HepG2 (cell line): ENCODE results near the gene THAP10. TPM values are rescaled to one million over a fixed set of nuclear protein-coding genes. Genes with fewer than 3 reads are reported as not detected.

Experiments used
- ATAC-seq: fragments of 200-7000 bp; cut with Tn5 transposase; 3 replicates; pipeline ENCODE4 v1.9.1; 2020; ENCODE audit warnings: mild to moderate bottlenecking, moderate library complexity
- BruUV-seq: library from RNA; stranded (reverse); fragments of 400-500 nt; replicated peaks from 2 replicates; lab custom pipeline; 2021; lab: Mats Ljungman, UMichigan
- CTCF ChIA-PET: fragments of 300-600 bp; formaldehyde crosslinking; extraction: SDS; loops from one replicate; lab custom pipeline; 2021; ENCODE audit warnings: low total read pairs, inconsistent platforms, low intra/inter-chr PET ratio; lab: Yijun Ruan, JAX
- POLR2A ChIA-PET: fragments of 350-600 bp; sonication (Branson Sonifier 250); formaldehyde crosslinking; loops from one replicate; lab custom pipeline; 2020; ENCODE audit warnings: antibody characterized with exemption, inconsistent platforms; lab: Yijun Ruan, JAX
- DNase-seq: peaks from one replicate; pipeline ENCODE4 v3.0.0-alpha.2; 2015; ENCODE audit warnings: low spot score
- FAIRE-seq: peaks from 3 replicates; lab custom pipeline; 2011; peaks lifted over from hg19 to GRCh38; lab: Jason Lieb, UNC
- H2AFZ ChIP-seq: one replicate; pipeline ENCODE4 v1.6.1; 2011; ENCODE audit warnings: low read length, inconsistent platforms
- H3K27ac ChIP-seq: fragments of 300-600 bp; 3 replicates; pipeline ENCODE4 v1.8.0; 2011; ENCODE audit warnings: mixed run types, mild to moderate bottlenecking, mixed read lengths, low read length, inconsistent platforms; ENCODE audit not compliant: insufficient read depth; ENCODE audit errors: extremely low read length
- H3K27me3 ChIP-seq, 2 experiments: fragments of 200-600 bp in 1 of 2; 2 replicates in 1 of 2; 3 replicates in 1 of 2; pipeline versions ENCODE4 v1.6.0 to v1.8.0; 2011; ENCODE audit warnings: low read length in 2 of 2, mild to moderate bottlenecking in 2 of 2, moderate library complexity in 2 of 2, inconsistent platforms in 1 of 2; ENCODE audit not compliant: insufficient read depth in 2 of 2, control insufficient read depth in 1 of 2
- H3K36me3 ChIP-seq, 2 experiments: fragments of 200-600 bp in 1 of 2; replicated peaks in 1 of 2; 2 replicates in 1 of 2; 3 replicates in 1 of 2; pipeline versions ENCODE4 v1.5.1 to v1.8.0; 2011; ENCODE audit warnings: low read length in 2 of 2, inconsistent platforms in 1 of 2; ENCODE audit not compliant: insufficient read depth in 2 of 2, control insufficient read depth in 1 of 2
- H3K4me1 ChIP-seq: 2 replicates; pipeline ENCODE4 v1.5.1; 2012; ENCODE audit warnings: low read length, inconsistent platforms; ENCODE audit not compliant: insufficient read depth
- H3K4me2 ChIP-seq: 2 replicates; pipeline ENCODE4 v1.6.0; 2011; ENCODE audit warnings: low read depth, low read length, inconsistent platforms
- H3K4me3 ChIP-seq, 3 experiments: fragments of 200-600 bp in 1 of 3; sonication (generic), shearing (Covaris generic) in 1 of 3; replicated peaks in 1 of 3; 2 replicates each; pipeline ENCODE4 v1.5.1; 2011 to 2016; ENCODE audit warnings: low read length in 3 of 3, inconsistent platforms in 2 of 3, low read depth in 2 of 3, mild to moderate bottlenecking in 2 of 3, control low read depth in 1 of 3, mixed read lengths in 1 of 3; ENCODE audit not compliant: insufficient read depth in 1 of 3
- H3K79me2 ChIP-seq: one replicate; pipeline ENCODE4 v1.6.1; 2011; ENCODE audit warnings: low read length, inconsistent platforms; ENCODE audit not compliant: insufficient read depth
- H3K9ac ChIP-seq: 2 replicates; pipeline ENCODE4 v1.6.0; 2011; ENCODE audit warnings: mild to moderate bottlenecking, low read depth, low read length, inconsistent platforms; ENCODE audit not compliant: insufficient read depth
- H3K9me3 ChIP-seq: 2 replicates; pipeline ENCODE4 v1.5.1; 2012; ENCODE audit warnings: mild to moderate bottlenecking, low read length
- H4K20me1 ChIP-seq: 2 replicates; pipeline ENCODE4 v1.6.0; 2011; ENCODE audit warnings: inconsistent platforms, mild to moderate bottlenecking, low read length, moderate library complexity; ENCODE audit not compliant: insufficient read depth
- KIAA2018 ChIP-seq: sonication (generic); formaldehyde crosslinking; IDR thresholded peaks from 2 replicates; pipeline ENCODE4 v1.5.0; 2020; ENCODE audit warnings: mild to moderate bottlenecking, missing genetic modification reagents, borderline replicate concordance
- KMT2A ChIP-seq: sonication (generic); formaldehyde crosslinking; IDR thresholded peaks from 2 replicates; pipeline ENCODE4 v1.4.0; 2020; ENCODE audit warnings: missing genetic modification reagents
- NFIC ChIP-seq: IDR thresholded peaks from 2 replicates; pipeline ENCODE4 v1.6.1; 2012; ENCODE audit warnings: mild to moderate bottlenecking, low read length, inconsistent platforms
- PHB2 ChIP-seq: fragments of 450-650 bp; IDR thresholded peaks from 2 replicates; pipeline ENCODE4 v1.6.1; 2018; ENCODE audit not compliant: partially characterized antibody
- PITX1 ChIP-seq: sonication (generic); formaldehyde crosslinking; IDR thresholded peaks from 2 replicates; pipeline ENCODE4 v1.5.1; 2020; ENCODE audit warnings: mild to moderate bottlenecking, missing genetic modification reagents
- ZFP1 ChIP-seq: IDR thresholded peaks from 2 replicates; pipeline ENCODE4 v1.6.1; 2016
- ZNF205 ChIP-seq: IDR thresholded peaks from 2 replicates; pipeline ENCODE4 v1.6.1; 2018; ENCODE audit warnings: missing biosample characterization, missing genetic modification reagents
- ZNF879 ChIP-seq: sonication (generic); formaldehyde crosslinking; IDR thresholded peaks from 2 replicates; pipeline ENCODE4 v1.8.1; 2023; ENCODE audit warnings: missing genetic modification reagents
- WGBS: methylation state at CpG from one replicate; pipeline ENCODE4 v1.1.6; 2017; ENCODE audit warnings: low lambda C conversion rate; 5-methylcytosine and 5-hydroxymethylcytosine counted together
- in situ Hi-C: cut with HindIII; loops from 2 replicates; pipeline ENCODE4 v1.10.0; 2017; ENCODE audit warnings: low pct_unique_long_range_greater_than_20kb; ENCODE audit not compliant: extremely low pct_ligation_motif_present
- intact Hi-C: fragments of 100-400 bp; cut with micrococcal nuclease; formaldehyde crosslinking; loops from one replicate; pipeline ENCODE4 v1.10.0; 2022; ENCODE audit not compliant: unreplicated experiment
- polyA plus RNA-seq, 8 experiments: library from polyadenylated mRNA; depleted of rRNA in 3 of 8; stranded (reverse) in 7 of 8; unstranded in 1 of 8; fragments of >200 nt; fragmentation: Illumina TruSeq in 4 of 8; extraction: Trizol in 4 of 8; gene quantifications; 2 replicates each; pipeline versions ENCODE4 v1.2.1 to v1.2.3, GENCODE V29; 2011 to 2016; ENCODE audit warnings: low read depth in 4 of 8, missing spikeins in 1 of 8, mixed read lengths in 1 of 8; ENCODE audit not compliant: insufficient read depth in 1 of 8
- total RNA-seq, 5 experiments: library from RNA; depleted of rRNA; stranded (reverse); fragments of >200 nt; fragmentation: Illumina TruSeq; extraction: Trizol; gene quantifications; 2 replicates each; pipeline ENCODE4 v1.2.3, GENCODE V29; 2016; ENCODE audit warnings: low read depth in 1 of 5
- TF ChIP-seq, protein P1 (sequence below): sonication (generic); formaldehyde crosslinking; IDR thresholded peaks from 2 replicates; pipeline ENCODE4 v1.5.1; 2020; ENCODE audit warnings: mild to moderate bottlenecking, missing genetic modification reagents, borderline replicate concordance
- TF ChIP-seq, protein P2 (sequence below): sonication (generic); formaldehyde crosslinking; conservative IDR thresholded peaks from 2 replicates; pipeline ENCODE4 v1.8.0; 2022; ENCODE audit warnings: missing genetic modification reagents

THAP10 gene
- total and polyA plus RNA-seq, 2 of the 13 experiments (the other 11 are each of a cell fraction or from before 2014, with no cell fraction given): 0.64 to 0.69 TPM

DNA sequence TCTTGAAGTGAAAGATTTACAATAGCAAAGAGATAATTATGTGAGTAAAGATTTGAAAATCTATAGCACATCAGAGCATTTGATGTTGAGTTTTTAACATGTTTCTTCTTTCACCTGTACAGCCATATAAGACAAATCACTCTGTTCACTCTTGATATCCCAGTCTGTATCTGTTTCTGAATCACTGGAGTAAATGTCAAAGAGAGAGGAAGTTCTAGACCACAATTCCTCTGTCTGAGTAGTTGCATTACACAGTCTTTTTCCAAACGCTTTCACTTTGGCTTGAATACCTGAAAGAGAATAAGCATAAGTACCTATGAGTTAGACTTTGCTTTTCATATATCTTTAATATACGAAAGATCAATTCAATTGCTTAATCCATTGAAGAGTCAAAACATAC lies 9.9 kb downstream of the THAP10 start:
- no peaks in the 10 kb centered on the region for H3K27me3 ChIP-seq
- CTCF ChIA-PET: no interaction called here
- intact Hi-C loops (no loop called here), in situ Hi-C loops (no loop called here)
- no peak overlapping the region for H3K4me3 ChIP-seq
- no TSS peak for BruUV-seq
- no peaks in the 10 kb centered on the region for H4K20me1 ChIP-seq
- no peak overlapping the region for H3K27ac ChIP-seq
- no peaks in the 10 kb centered on the region for H3K79me2 ChIP-seq
- no peaks in the 10 kb centered on the region for H3K9me3 ChIP-seq
- no peak overlapping the region for H2AFZ ChIP-seq
- no peak overlapping the region for H3K4me2 ChIP-seq
- ATAC-seq (no peak), FAIRE-seq (no peak), DNase-seq (no peak)
- POLR2A ChIA-PET: no interaction called here
- WGBS: 93% methylated on average over 2 of the region's 2 CpGs
- H3K9ac ChIP-seq: no peak overlapping the region
- no peaks in the 10 kb centered on the region for H3K36me3 ChIP-seq
- no peaks in the 10 kb centered on the region for H3K4me1 ChIP-seq
- TF ChIP-seq PITX1: no peak
- TF ChIP-seq ZNF879 (CRISPR knock-in tag): no peak
- TF ChIP-seq, protein P1, sequence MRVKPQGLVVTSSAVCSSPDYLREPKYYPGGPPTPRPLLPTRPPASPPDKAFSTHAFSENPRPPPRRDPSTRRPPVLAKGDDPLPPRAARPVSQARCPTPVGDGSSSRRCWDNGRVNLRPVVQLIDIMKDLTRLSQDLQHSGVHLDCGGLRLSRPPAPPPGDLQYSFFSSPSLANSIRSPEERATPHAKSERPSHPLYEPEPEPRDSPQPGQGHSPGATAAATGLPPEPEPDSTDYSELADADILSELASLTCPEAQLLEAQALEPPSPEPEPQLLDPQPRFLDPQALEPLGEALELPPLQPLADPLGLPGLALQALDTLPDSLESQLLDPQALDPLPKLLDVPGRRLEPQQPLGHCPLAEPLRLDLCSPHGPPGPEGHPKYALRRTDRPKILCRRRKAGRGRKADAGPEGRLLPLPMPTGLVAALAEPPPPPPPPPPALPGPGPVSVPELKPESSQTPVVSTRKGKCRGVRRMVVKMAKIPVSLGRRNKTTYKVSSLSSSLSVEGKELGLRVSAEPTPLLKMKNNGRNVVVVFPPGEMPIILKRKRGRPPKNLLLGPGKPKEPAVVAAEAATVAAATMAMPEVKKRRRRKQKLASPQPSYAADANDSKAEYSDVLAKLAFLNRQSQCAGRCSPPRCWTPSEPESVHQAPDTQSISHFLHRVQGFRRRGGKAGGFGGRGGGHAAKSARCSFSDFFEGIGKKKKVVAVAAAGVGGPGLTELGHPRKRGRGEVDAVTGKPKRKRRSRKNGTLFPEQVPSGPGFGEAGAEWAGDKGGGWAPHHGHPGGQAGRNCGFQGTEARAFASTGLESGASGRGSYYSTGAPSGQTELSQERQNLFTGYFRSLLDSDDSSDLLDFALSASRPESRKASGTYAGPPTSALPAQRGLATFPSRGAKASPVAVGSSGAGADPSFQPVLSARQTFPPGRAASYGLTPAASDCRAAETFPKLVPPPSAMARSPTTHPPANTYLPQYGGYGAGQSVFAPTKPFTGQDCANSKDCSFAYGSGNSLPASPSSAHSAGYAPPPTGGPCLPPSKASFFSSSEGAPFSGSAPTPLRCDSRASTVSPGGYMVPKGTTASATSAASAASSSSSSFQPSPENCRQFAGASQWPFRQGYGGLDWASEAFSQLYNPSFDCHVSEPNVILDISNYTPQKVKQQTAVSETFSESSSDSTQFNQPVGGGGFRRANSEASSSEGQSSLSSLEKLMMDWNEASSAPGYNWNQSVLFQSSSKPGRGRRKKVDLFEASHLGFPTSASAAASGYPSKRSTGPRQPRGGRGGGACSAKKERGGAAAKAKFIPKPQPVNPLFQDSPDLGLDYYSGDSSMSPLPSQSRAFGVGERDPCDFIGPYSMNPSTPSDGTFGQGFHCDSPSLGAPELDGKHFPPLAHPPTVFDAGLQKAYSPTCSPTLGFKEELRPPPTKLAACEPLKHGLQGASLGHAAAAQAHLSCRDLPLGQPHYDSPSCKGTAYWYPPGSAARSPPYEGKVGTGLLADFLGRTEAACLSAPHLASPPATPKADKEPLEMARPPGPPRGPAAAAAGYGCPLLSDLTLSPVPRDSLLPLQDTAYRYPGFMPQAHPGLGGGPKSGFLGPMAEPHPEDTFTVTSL: no peak
- no peak for TF ChIP-seq KIAA2018 (CRISPR knock-in tag)
- TF ChIP-seq KMT2A (CRISPR knock-in tag): no peak
- TF ChIP-seq, protein P2, sequence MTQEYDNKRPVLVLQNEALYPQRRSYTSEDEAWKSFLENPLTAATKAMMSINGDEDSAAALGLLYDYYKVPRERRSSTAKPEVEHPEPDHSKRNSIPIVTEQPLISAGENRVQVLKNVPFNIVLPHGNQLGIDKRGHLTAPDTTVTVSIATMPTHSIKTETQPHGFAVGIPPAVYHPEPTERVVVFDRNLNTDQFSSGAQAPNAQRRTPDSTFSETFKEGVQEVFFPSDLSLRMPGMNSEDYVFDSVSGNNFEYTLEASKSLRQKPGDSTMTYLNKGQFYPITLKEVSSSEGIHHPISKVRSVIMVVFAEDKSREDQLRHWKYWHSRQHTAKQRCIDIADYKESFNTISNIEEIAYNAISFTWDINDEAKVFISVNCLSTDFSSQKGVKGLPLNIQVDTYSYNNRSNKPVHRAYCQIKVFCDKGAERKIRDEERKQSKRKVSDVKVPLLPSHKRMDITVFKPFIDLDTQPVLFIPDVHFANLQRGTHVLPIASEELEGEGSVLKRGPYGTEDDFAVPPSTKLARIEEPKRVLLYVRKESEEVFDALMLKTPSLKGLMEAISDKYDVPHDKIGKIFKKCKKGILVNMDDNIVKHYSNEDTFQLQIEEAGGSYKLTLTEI (CRISPR knock-in tag): no peak
- TF ChIP-seq ZFP1: no peak
- TF ChIP-seq NFIC: no peak
- no peak for TF ChIP-seq ZNF205 (CRISPR knock-in tag)
- no peak for TF ChIP-seq PHB2
